T-helper 17 cell (primary cell): ENCODE measurements around the gene DEFB131B. TPM values are rescaled to one million over a fixed set of nuclear protein-coding genes. Genes with fewer than 3 reads are reported as not detected.
A peak's percentile ranks its signal among the peaks of the same experiment; 100 is the strongest.
"Not testable (repeated sequence)": the region's sequence is repeated elsewhere in the genome, so short reads cannot be mapped to it uniquely, and the experiment has no call there.

Experiments
- ATAC-seq: fragments of 150-1000 bp; cut with Tn5 transposase; 2 replicates; pipeline ENCODE4 v1.10.0; 2021; ENCODE audit warnings: mild to moderate bottlenecking, moderate library complexity
- DNase-seq, 3 donors: peaks; one replicate each; pipeline versions ENCODE4 v3.0.0 to v3.0.0-alpha.2; 2020 to 2021
- H3K9me3 ChIP-seq: one replicate; pipeline ENCODE4 v1.7.0; 2013; ENCODE audit warnings: low read length, mild to moderate bottlenecking; ENCODE audit not compliant: control insufficient read depth, poor library complexity, severe bottlenecking
- H3K27ac Mint-ChIP-seq: one replicate; pipeline ENCODE4 v1.8.0; 2022; ENCODE audit warnings: mild to moderate bottlenecking, moderate library complexity, mixed read lengths
- H3K27me3 Mint-ChIP-seq: one replicate; pipeline ENCODE4 v1.8.0; 2022; ENCODE audit warnings: mixed read lengths
- H3K36me3 Mint-ChIP-seq: one replicate; pipeline ENCODE4 v1.8.0; 2022; ENCODE audit warnings: low read depth, mixed read lengths
- H3K4me1 Mint-ChIP-seq: one replicate; pipeline ENCODE4 v1.8.0; 2022; ENCODE audit warnings: mild to moderate bottlenecking, mixed read lengths
- H3K4me3 Mint-ChIP-seq: one replicate; pipeline ENCODE4 v1.8.0; 2022; ENCODE audit warnings: mild to moderate bottlenecking, moderate library complexity, mixed read lengths
- total RNA-seq, 4 donors: library from RNA in 2 of 4; stranded (reverse) in 2 of 4; gene quantifications; one replicate each; pipeline ENCODE4 v1.2.3 and lab custom pipeline; 2022 to 2026

Gene DEFB131B
- total RNA-seq, 2 donors from 2014 or later, result not detected

DNA sequence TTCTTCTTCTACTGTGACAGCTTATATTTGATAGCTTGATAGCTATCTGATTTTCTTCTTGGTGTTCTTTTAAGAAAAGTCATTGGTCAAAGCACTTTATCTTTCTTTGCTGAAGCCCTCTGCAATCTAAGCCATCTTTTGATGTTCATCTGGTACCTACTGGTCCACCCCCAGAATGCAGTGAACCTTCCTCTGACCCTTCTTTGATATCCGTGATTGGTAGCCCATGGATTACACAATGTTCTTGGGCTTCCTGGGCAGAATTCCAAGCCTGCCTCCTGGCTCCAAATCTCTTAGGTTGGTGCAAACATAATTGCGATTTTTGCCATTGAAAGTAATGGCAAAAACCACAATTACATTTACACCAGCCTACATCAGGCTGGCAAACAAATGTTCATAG, 2.0 kb upstream of the DEFB131B start:
- H3K9me3 ChIP-seq, ATAC-seq, H3K4me3 Mint-ChIP-seq, H3K27ac Mint-ChIP-seq, DNase-seq, H3K4me1 Mint-ChIP-seq, H3K27me3 Mint-ChIP-seq, H3K36me3 Mint-ChIP-seq: not testable (repeated sequence)

- DNase-seq, H3K9me3 ChIP-seq, H3K4me1 Mint-ChIP-seq, H3K27me3 Mint-ChIP-seq, ATAC-seq, H3K36me3 Mint-ChIP-seq, H3K27ac Mint-ChIP-seq, H3K4me3 Mint-ChIP-seq: not testable (repeated sequence)
Observed at GRCh38 chr11:71885806-71886205, 7.6 kb downstream of the DEFB131B start.

- not testable (repeated sequence) for H3K36me3 Mint-ChIP-seq, ATAC-seq
Observed at GRCh38 chr11:71888335-71889010, 10.2 kb downstream of the DEFB131B start.

DNA sequence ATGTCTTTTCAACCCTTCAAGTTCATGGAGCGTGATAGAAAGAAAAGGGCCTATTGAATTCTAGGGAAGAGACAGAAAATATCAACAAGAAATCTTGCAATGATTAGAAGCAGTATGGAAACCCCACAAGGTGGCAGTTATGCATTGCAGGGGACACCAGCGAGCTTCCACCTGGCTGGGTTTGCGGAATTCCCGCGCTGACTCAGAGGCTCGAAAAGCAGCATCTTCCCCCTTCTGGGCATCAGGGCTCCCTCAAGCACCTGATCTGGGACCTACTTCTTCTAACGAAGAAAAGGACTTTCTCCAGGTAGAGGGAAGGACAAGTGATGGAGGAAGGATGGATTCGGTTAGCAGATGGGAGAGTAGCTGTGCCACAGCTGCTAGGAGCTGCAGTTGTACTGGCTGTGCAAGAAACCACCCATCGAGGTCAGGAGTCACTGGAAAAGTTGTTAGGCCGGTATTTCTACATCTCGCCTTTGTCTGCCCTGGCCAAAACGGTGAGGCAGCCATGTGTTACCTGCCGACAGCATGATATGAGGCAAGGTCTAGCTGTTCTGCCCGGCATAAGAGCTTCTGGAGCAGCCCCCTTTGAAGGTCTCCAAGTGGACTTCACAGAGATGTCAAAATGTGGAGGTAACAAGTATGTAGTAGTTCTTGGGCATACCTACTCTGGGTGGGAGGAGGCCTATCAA, 11.1 kb downstream of the DEFB131B start:
- H3K27ac Mint-ChIP-seq, result peak overlapping the region; percentile 22
- H3K27me3 Mint-ChIP-seq, DNase-seq, H3K4me3 Mint-ChIP-seq, H3K36me3 Mint-ChIP-seq, ATAC-seq, H3K9me3 ChIP-seq, H3K4me1 Mint-ChIP-seq: not testable (repeated sequence)

More at GRCh38 chr11:71888335-71889010, 10.2 kb downstream of the DEFB131B start:
- peak overlapping the region; percentile 22 for H3K27ac Mint-ChIP-seq
- H3K27me3 Mint-ChIP-seq, H3K4me3 Mint-ChIP-seq, H3K4me1 Mint-ChIP-seq, H3K9me3 ChIP-seq, DNase-seq: not testable (repeated sequence)

- no peak for ATAC-seq
- no peaks in the 10 kb centered on the region for H3K9me3 ChIP-seq
- peaks cover 5% of the 10 kb centered on the region for H3K36me3 Mint-ChIP-seq
- no peak overlapping the region for H3K4me3 Mint-ChIP-seq
- no peak for DNase-seq
- H3K27me3 Mint-ChIP-seq, result no peaks in the 10 kb centered on the region
- H3K4me1 Mint-ChIP-seq, result no peaks in the 10 kb centered on the region
- peak overlapping the region; percentile 14 for H3K27ac Mint-ChIP-seq
Observed at GRCh38 chr11:71895961-71896360, 17.7 kb downstream of the DEFB131B start.

GRCh38 chr11:71901137-71901536, 22.9 kb downstream of the DEFB131B start:
- not testable (repeated sequence) for ATAC-seq, H3K27me3 Mint-ChIP-seq, DNase-seq, H3K4me1 Mint-ChIP-seq, H3K36me3 Mint-ChIP-seq, H3K4me3 Mint-ChIP-seq, H3K9me3 ChIP-seq, H3K27ac Mint-ChIP-seq

DNA sequence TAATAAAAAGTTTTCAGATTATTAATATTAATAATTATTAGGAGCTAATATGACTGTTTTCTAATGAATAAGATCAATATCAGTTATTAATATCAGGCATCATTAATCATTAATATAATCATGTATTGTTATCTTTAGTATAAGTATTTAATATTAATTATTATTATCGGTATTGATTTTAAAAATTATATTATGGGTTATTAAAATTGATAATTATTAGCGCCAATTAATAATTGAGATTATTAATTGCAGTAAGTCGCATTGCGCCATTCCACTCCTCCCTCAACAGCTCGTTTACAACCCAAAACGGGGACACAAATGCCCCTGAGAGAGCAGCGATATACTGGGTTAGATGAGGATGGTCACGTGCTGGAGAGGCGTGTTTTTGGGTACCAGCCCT, 30.0 kb downstream of the DEFB131B start:
- no peak overlapping the region for H3K4me3 Mint-ChIP-seq
- no peaks in the 10 kb centered on the region for H3K9me3 ChIP-seq
- H3K27ac Mint-ChIP-seq, result no peak overlapping the region
- no peak for DNase-seq
- no peak for ATAC-seq
- H3K36me3 Mint-ChIP-seq, result no peaks in the 10 kb centered on the region
- H3K27me3 Mint-ChIP-seq, result no peaks in the 10 kb centered on the region
- H3K4me1 Mint-ChIP-seq, result peaks cover 4% of the 10 kb centered on the region

GRCh38 chr11:71910775-71911174, 32.5 kb downstream of the DEFB131B start:
- H3K9me3 ChIP-seq, H3K4me3 Mint-ChIP-seq, H3K27ac Mint-ChIP-seq, DNase-seq, ATAC-seq, H3K4me1 Mint-ChIP-seq, H3K27me3 Mint-ChIP-seq, H3K36me3 Mint-ChIP-seq: not testable (repeated sequence)

- not testable (repeated sequence) for H3K36me3 Mint-ChIP-seq, H3K4me1 Mint-ChIP-seq, DNase-seq, H3K27ac Mint-ChIP-seq, ATAC-seq, H3K27me3 Mint-ChIP-seq, H3K4me3 Mint-ChIP-seq, H3K9me3 ChIP-seq
Observed at GRCh38 chr11:71911321-71911985, 33.2 kb downstream of the DEFB131B start.

GRCh38 chr11:71911986-71912340, 33.7 kb downstream of the DEFB131B start:
- not testable (repeated sequence) for H3K4me1 Mint-ChIP-seq, H3K4me3 Mint-ChIP-seq, H3K27ac Mint-ChIP-seq, H3K27me3 Mint-ChIP-seq, DNase-seq, ATAC-seq, H3K9me3 ChIP-seq
- H3K36me3 Mint-ChIP-seq, result peaks cover 10% of the 10 kb centered on the region

DNA sequence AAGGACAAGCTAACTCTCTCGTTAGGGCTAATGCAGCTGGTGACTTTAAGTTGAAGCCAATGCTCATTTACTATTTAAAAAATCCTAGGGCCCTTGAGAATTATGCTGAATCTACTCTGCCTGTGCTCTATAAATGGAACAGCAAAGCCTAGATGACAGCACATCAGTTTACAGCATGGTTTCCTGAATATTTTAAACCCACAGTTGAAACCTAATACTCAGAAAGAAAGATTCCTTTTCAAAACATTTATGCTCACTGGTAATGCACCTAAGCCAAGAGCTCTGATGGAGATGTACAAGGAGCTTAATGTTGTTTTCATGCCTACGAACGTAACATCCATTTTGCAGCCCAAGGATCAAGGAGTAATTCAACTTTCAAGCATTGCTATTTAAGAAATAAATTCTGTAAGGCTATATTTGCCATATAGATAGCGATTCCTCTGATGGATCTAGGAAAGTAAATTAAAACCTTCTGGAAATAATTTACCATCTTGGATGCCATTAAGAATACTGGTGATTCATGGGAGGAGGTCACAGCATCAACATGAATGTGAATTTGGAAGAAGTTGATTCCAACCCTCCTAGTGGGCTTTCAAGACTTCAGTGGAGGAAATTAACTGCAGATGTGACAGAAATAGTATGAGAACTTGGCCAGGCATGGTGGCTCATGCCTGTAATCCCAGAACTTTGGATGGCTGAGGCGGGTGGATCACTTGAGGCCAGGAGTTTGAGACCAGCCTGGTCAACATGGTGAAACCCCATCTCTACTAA, 35.7 kb downstream of the DEFB131B start:
- no peak for DNase-seq
- H3K9me3 ChIP-seq, result no peaks in the 10 kb centered on the region
- Mint-ChIP-seq H3K4me3 (no peak overlapping the region), H3K27ac (peak overlapping the region; percentile 75), H3K4me1 (peaks cover 4% of the 10 kb centered on the region), H3K36me3 (peaks cover 13% of the 10 kb centered on the region), H3K27me3 (no peaks in the 10 kb centered on the region)
- no peak for ATAC-seq

DNA sequence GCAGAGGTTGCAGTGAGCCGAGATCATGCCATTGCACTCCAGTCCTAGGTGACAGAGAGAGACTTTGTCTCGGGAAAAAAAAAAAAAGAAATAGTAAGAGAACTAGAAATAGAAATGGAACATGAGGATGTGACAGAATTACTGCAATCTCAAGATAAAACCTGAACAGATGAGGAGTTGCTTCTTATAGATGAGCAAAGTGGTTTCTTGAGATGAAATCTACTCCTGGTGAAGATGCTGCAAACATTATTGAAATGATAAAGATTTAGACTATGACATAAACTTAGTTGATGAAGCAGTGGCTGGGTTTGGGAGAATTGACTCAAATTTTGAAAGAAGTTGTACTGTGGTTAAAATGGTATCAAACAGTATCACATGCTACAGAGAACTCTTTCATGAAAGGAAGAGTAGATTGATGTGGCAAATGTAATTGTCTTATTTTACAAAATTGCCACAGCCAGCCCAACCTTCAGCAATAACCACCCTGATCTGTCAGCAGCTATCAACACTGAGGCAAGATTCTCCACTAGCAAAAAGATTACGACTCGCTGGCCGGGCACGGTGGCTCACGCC, 36.5 kb downstream of the DEFB131B start:
- no peaks in the 10 kb centered on the region for H3K27me3 Mint-ChIP-seq
- DNase-seq (no peak), ATAC-seq (no peak)
- peaks cover 4% of the 10 kb centered on the region for H3K4me1 Mint-ChIP-seq
- peaks cover 13% of the 10 kb centered on the region for H3K36me3 Mint-ChIP-seq
- no peak overlapping the region for H3K4me3 Mint-ChIP-seq
- peak overlapping the region; percentile 75 for H3K27ac Mint-ChIP-seq
- H3K9me3 ChIP-seq, result no peaks in the 10 kb centered on the region

DNA sequence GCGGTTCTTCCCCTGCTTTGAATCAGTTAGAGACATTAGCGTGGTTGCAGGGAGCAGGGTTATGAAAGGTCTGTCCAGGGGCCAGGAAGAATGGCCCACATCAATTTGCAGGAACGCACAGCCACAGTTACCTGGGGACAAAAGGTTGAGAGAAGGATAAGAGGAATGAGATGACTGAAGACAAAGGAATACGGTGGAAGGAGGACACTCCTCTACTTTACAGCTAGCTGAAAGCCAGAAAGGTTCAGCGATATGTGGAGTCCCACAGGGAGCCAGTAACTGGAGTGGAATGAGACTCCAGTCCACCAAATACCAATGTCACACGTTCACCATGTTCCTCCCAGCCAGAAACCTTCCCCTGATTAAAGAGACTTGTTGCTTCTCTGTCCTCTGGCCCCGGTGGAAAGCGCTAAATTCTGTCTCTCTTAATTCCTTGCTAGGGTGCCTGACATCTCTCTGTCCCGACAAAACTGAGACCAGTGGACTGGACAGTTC, 39.4 kb downstream of the DEFB131B start:
- H3K4me3 Mint-ChIP-seq, result no peak overlapping the region
- no peak overlapping the region for H3K27ac Mint-ChIP-seq
- DNase-seq, result no peak
- H3K9me3 ChIP-seq, result no peaks in the 10 kb centered on the region
- H3K27me3 Mint-ChIP-seq, result no peaks in the 10 kb centered on the region
- ATAC-seq, result no peak
- peaks cover 2% of the 10 kb centered on the region for H3K4me1 Mint-ChIP-seq
- H3K36me3 Mint-ChIP-seq, result peaks cover 13% of the 10 kb centered on the region
